Embryonic facial prominence (tissue), 1 donor: ENCODE data around the gene SDC1.
"Not testable (repeated sequence)": the region's sequence is repeated elsewhere in the genome, so short reads cannot be mapped to it uniquely, and the experiment has no call there.

Experiments
- DNase-seq: peaks from one replicate; pipeline ENCODE4 v3.0.0-alpha.2; 2016; ENCODE audit errors: extremely low spot score

Gene SDC1

DNA sequence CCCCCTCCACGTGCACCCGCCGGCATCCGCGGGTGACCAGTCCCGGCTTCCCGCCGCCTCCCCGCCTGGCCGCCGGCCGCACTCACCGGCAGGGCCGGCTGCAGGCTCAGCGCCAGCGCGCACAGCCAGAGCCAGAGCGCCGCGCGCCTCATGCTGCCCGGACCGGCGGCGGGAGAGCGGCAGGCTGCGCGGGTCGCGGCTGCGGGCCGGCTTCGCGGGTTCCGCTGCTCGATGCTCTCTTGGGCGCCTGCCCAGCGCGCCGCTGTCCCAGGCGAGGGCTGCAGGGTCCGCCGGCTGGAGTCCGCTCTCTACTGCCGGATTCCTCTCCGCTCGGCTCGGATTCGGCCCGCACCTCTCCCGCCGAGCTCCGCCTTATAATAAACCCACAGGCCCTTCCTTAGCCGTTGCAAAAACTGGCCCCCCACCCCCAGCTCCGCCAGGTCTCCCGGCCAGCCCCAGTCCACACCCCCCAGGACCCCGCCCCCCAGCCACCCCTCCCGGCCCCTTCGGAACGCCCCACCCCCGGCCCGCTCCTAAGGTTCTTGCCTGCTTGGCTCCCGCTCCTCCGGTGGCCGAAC lies at the start of gene SDC1:
TSS of gene SDC1 (minus strand) at position 415 of the 578 bp plus-strand sequence. CDS start at position 152, 263 bp downstream.
- no peak for DNase-seq

DNA sequence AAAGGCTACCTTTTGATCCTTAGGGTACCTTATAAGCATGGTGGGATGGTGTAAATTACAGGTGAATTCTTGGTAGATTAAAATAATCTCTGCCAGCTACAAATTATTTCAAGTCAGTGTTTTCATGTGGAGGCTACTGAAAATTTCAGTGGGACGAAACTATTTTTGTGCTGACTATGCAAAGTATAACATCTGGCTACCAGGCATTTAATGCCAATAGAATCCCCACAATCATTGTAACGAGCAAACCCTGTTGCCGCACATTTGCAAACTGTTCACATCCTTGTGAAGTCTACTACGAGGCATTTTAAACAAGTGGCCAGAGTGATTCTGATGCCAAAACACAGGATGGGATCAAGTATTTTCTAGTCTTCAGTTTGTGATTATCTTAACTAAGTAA lies 48.1 kb upstream of the SDC1 start:
- DNase-seq = no peak

DNA sequence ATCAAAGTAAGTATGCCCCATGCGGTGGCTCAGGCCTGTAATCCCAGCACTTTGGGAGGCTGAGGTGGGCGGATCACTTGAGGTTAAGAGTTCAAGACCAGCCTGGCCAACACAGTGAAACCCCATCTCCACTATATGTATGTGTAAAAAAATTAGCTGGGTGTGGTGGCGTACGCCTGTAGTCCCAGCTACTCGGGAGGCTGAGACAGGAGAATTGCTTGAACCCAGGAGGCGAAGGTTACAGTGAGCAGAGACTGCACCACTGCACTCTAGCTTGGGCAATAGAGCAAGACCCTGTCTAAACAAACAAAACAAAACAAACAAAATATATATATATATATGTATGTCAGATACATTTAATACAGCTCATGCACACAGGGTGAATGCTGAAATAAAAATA lies 43.4 kb upstream of the SDC1 start:
- not testable (repeated sequence) for DNase-seq

DNA sequence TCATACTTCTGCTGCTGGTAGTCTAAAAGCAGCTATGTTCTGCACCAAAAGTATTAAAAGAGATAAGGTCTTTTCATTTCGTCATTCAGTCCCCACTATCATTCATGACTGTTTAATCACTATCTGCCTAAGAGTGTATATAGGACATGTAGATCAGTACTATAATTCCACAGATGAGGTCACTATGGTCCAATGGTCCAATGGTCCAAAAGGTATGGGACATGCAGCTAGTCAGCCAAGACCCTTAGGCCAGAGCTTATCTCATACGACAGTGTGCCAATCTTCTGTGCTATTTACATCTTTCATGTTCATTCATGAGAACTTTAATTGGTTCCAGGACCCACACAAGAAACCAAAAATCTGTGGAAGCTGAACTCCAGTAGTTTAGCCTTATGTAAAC lies 42.6 kb upstream of the SDC1 start:
- no peak for DNase-seq

GRCh38 chr2:20264629-20265028 lies 39.7 kb upstream of the SDC1 start:
- DNase-seq = no peak

GRCh38 chr2:20257411-20257810 lies 32.5 kb upstream of the SDC1 start:
- no peak for DNase-seq

- no peak for DNase-seq
These were observed 29.8 kb upstream of the SDC1 start for GRCh38 chr2:20254731-20255130.

GRCh38 chr2:20250436-20250835 lies 25.5 kb upstream of the SDC1 start:
- no peak for DNase-seq

DNA sequence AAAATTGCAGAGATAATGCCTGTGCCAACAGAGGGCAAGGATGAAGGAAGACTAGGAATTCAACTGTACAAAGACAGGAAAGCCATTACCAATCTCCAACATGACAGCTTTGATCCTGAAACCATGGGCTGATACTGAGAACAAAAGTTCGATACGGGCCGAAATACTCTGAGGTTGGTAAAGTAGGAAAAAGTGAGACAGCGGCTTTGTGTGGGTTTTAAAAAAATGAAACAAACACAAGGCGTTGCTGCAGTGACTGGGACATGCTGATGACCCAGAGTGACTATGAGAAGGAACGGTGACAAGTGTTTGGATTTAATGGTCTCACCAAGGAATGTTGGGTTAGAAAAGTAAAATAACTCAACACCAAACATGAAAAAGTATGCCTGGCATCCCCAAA lies 24.2 kb upstream of the SDC1 start:
- DNase-seq = no peak

DNA sequence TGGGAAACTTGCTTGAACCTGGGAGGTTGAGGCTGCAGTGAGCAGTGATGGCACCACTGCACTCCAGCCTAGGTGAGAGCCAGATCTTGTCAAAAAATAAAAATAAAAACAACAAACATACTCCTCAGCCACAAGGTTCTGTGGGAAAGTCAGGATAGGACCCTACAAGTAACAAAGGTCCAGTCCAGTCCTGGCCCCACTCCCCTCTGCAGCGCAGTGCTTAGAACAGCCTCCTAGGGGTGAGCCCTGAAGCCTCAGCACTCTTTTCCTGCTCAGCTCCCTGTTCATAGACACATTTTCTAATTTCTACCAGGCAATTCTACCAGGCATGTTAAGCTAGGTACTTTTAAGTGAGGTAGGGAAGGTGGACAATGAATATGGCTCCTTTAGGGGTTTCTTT lies 22.2 kb upstream of the SDC1 start:
- no peak for DNase-seq

GRCh38 chr2:20243637-20244036 lies 18.7 kb upstream of the SDC1 start:
- not testable (repeated sequence) for DNase-seq

DNA sequence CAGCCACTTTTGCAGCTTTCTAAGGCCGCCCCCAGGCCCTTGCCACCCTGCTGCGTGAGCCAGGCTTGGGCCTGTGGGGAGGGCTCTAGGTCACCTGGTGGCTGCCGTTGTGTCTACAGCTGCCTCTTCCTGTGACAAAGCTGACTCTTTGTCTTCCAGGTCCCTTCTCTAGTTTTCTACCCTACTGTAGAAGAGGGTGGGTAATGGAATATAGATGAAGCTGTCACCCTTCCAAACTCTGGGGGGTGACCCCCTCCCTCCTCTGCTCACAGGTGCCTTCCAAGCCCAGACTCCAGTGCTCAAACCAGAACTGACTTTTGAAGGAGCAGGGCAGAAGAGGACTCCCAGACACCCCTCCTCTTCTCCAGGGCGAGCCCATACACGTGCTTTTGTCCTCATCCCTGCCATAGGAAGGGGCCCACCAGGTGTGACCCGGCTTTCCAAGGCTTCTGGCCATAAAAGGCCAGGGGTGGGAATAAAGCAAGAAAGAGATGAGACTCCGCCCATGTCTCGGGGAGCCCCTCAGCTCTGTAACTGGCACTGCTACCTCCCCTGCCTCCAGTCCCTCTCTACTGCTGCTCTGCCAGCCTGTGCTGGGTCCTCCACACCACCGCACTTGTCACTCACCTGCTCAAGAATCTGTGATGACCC lies 17.9 kb upstream of the SDC1 start:
- DNase-seq = no peak

GRCh38 chr2:20241973-20242726 lies 17.2 kb upstream of the SDC1 start:
- no peak for DNase-seq

DNA sequence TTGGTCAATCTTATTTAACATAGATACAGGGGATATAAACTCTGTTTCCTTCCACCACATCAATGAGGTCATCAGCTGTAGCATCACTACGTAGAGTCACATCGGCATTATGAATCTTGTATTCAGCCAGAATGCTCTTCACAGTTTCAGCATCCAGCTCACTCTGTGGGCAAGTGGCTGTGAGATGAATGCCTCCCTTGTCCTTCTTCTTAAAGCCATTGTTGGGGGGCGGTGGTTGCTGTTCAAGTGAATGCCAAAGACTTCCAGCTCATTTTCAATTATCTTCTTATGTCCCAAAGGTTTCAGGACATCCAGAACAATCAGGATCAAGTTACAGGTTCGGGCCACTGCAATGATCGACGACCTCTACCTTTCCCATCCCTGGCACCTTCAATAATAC lies 15.4 kb upstream of the SDC1 start:
- not testable (repeated sequence) for DNase-seq

- DNase-seq = no peak
These were observed 11.6 kb upstream of the SDC1 start for GRCh38 chr2:20236496-20236895.

DNA sequence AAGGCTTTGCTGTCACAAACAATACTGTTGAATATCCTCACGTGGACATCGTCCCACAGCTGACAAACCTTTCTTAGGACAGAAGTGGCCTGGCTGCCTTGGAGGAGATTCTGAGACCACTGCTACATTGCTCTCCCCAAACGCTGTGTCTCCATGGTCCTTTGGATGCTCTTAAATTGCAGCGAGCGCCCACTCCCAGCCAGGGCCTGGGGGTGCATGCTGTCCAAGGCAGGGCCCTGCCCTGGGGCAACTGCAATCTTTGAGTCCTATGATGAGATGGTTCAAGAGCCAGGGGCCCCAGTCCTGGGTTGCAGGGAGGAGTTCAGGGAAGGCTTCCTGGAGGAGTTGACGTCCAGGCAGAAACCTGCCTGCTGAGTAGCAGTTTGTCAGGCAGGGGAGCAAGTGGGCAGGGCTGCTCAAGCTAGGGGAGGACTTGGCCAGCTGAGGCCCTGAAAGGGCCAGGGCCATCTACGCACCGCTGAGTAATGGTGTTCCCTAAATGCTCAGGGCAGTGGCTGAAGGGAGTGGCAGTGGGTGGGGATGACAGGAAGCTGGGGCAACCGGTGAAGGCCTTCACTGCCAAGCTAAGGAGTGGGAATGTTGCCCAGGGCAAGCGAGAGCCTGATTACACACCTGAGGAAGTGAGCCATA lies 10.8 kb upstream of the SDC1 start:
- DNase-seq = no peak

DNA sequence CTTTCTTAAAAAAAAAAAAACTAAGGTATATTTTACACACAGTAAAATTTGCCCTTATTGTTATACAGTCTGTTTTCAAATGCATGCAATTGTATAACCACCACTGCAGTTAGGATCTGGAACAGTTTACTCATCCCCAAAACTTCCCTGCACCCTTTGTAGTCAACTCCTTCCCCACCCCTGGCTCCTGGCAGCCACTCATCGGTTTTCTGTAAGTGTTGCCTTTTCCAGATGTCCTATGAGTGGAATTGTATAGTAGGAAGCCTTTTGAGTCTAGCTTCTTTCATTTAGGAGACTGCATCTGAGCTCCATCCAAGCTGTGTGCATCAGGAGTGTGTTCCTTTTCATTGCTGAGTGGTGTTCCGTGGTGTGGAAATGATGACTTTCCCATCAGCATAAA lies 9.7 kb upstream of the SDC1 start:
- not testable (repeated sequence) for DNase-seq

- no peak for DNase-seq
These were observed 7.9 kb upstream of the SDC1 start for GRCh38 chr2:20232837-20233207.

- DNase-seq = no peak
These were observed 6.7 kb upstream of the SDC1 start for GRCh38 chr2:20231598-20232026.

DNA sequence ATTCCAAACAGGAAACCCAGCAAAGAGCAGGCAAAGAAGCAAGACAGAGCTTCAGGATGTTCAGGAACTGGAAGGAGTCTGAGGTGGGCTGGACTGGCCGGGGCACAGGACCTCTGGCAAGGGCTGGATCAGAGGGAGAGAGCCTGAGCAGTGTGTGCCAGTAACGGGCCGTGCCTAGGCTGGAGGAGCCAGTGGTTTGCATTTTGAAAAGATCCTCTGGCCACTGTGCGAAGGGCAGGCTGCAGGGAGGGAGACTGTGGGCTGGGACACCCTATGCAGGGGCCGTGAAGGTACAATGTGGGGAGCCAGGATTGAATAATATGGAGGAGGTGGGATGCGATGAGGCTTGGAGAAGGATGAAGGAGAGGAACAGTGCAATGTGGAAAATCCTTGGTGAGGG lies 6.2 kb upstream of the SDC1 start:
- DNase-seq = no peak

- DNase-seq = no peak
These were observed 5.1 kb upstream of the SDC1 start for GRCh38 chr2:20230114-20230425.

DNA sequence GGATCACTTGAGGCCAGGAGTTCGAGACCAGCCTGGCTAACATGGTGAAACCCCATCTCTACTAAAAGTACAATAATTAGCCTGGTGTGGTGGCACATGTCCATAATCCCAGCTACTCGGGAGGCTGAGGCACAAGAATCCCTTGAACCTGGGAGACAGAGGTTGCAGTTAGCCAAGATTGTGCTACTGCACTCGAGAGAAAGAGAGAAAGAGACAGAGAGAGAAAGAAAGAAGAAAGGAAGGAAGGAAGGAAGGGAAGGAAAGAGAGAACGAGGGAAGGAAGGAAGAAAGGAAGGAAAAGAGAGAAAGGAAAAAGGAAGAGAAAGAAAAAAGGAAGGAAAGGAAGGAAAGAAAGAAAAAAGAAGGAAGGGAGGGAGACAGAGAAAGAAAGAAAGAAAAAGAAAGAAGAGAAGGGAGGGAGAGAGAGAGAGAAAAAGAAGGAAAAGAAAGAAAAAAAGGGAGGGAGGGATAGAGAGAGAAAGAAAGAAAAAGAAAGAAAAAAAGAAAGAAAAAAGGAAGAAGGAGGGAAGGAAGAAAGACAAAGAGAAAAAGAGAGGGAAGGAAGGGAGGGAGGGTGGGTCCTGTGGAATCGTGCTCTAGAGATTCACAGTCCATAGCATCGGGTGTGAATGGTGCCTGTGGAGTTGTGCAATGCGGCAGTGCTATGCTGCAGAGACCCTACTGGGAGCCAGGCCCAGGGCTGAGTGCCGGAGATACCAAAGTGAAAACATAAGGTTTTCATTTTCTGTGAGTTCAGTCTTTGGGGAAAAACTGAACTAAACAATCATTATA lies 4.6 kb upstream of the SDC1 start:
- no peak for DNase-seq
